ENCODE results near the gene ANTXR2. TPM values are rescaled to one million over a fixed set of nuclear protein-coding genes. Genes with fewer than 3 reads are reported as not detected.

Gene ANTXR2
- total RNA-seq, 8 experiments from 2014 or later, result 10.5 to 72.6 (median 39.5) TPM

Other genes with a start within 250 kb of the ANTXR2 start
- 10 to 100 TPM in 4 of 8 experiments, 1 to 10 TPM in 3, under 1 TPM in 1; 0.91 to 62.4 (median 21.7) TPM for gene PRDM8, start 124.3 kb upstream of the ANTXR2 start, total RNA-seq
- 1 to 10 TPM in 3 of 8 experiments, under 1 TPM in 4, not detected in 1; 0.09 to 3.3 (median 0.86) TPM for gene FGF5, start 193.4 kb upstream of the ANTXR2 start, total RNA-seq

Data from motor neuron (in vitro differentiated cells).